NCI-H345 (cell line): Measurements from ENCODE around the gene CENPC.
"Not testable (repeated sequence)": the region's sequence is repeated elsewhere in the genome, so short reads cannot be mapped to it uniquely, and the experiment has no call there.

Experiments
- DNase-seq: peaks from one replicate; lab custom pipeline; 2025; lab: John Stamatoyannopoulos, UW

The CENPC gene

DNA sequence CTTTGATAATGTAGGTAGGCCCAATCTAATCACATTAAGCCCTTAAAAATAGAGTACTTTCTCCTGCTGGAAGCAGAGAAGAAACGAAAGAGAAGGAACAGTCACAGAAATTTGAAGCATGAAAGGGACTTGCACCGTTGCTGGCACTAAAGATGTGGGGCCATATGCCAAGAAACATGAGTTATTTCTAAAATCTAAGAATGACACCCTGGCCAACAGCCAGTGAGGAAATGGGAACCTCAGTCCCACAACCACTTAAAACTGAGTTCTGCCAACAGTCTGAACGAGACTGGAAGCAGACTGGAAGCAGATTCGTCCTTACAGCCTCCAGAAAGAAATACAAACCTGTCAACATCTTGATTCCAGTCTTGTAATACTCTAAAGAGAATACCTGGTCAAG is 70.1 kb downstream of the CENPC start:
- no peak for DNase-seq

- DNase-seq: peak; percentile 1
These were observed 74.4 kb downstream of the CENPC start for GRCh38 chr4:67470871-67471270.

GRCh38 chr4:67468830-67469229 is 76.5 kb downstream of the CENPC start:
- no peak for DNase-seq

GRCh38 chr4:67466751-67467150 is 78.6 kb downstream of the CENPC start:
- no peak for DNase-seq

GRCh38 chr4:67465763-67466052 is 79.6 kb downstream of the CENPC start:
- DNase-seq: no peak

- DNase-seq: no peak
These were observed 80.1 kb downstream of the CENPC start for GRCh38 chr4:67465032-67465762.

GRCh38 chr4:67460574-67460973 is 84.7 kb downstream of the CENPC start:
- no peak for DNase-seq

DNA sequence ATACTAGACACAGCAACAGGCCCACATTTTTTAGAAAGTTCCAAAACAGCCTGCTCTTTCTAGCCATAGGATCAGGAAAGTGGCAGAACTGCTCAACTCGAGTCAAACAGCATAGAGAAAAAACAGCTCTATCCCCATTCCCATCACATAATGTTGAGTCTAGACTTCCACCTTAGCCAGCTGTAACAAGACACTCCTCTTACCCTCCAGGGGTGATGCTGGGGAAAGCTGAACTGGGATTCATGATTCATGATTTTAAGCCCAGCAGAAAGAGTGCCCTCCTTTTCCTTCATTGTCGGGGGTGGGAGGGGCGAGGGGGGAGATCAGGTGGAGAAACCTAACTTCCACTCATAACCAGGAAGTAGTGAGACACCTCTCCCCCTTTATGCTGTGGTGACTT is 86.1 kb downstream of the CENPC start:
- DNase-seq: no peak

GRCh38 chr4:67456577-67457196 is 88.6 kb downstream of the CENPC start:
- no peak for DNase-seq

DNA sequence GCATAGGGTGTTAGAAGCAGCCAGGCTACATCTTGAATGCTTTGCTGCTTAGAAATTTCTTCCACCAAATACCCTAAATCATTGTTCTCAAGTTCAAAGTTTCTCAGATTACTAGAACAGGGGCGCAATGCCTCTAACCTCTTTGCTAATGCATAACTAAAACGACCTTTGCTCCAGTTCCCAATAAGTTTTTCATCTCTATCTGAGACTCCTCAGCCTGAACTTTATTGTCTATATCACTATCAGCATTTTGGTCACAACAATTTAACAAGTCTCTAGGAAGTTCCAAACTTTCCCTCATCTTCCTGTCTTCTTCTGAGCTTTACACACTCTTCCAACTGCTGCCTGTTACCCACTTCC is 92.5 kb downstream of the CENPC start:
- DNase-seq: not testable (repeated sequence)

- no peak for DNase-seq
These were observed 93.0 kb downstream of the CENPC start for GRCh38 chr4:67452100-67452845.

- no peak for DNase-seq
These were observed 93.8 kb downstream of the CENPC start for GRCh38 chr4:67451464-67451863.

DNA sequence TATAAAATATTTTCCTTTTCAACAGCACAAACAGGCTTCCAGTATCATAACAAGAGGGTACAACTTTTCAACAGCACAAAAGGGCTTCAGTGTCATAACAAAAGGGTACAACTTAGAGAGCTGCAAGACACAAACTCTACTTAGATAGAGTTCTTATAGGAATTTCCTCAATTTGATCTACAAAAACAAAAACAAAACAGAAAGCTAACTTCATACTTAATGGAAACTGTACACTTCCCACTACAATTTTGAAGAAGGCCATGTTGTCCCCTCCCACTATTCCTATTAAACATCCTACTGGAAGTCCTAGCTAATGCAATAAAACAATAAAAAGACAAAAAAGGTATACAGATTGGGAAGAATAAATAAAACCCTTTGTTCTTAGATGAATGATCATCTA is 96.7 kb downstream of the CENPC start:
- no peak for DNase-seq

- no peak for DNase-seq
These were observed 97.4 kb downstream of the CENPC start for GRCh38 chr4:67447873-67448272.

GRCh38 chr4:67446811-67447210 is 98.5 kb downstream of the CENPC start:
- DNase-seq: no peak

DNA sequence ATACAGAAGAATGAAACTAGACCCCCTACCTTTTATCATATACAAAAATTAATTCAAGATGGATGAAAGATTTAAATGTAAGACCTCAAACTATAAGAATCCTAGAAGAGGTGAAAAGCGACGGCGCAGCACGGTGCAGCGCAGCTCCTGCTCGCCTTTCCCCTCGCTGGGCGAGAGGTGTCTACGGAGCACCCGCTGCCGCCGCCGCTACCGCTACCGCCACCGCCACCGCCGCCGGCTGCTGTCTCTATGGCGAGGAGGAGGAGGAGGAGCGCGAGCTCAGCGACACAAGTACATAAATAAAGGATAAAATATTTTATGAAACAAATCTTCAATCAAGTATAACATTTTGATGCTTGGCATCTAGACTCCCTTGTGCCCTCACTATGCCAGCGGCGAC is 99.4 kb downstream of the CENPC start:
- DNase-seq: not testable (repeated sequence)

GRCh38 chr4:67438975-67439374 is 106.3 kb downstream of the CENPC start:
- no peak for DNase-seq

GRCh38 chr4:67437974-67438713 is 107.2 kb downstream of the CENPC start:
- DNase-seq: no peak

DNA sequence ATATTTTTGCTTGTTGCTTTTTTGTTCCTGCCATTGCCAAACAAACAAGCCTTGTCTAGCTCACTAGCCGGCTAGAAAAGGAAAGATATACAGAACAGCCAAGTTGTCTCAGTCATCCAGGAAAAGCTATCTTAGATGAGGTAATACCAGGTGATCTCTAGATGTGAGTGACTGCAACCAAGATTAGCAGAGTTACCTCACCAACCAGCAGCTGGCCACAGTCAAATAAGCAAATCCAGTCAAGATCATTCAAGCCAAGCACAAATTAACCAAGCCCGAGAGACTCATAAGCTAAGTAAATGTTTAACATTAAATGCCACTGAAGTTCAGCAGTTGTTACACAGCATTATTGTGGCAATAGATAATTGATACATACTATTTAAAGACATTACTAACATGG is 108.6 kb downstream of the CENPC start:
- DNase-seq: no peak

GRCh38 chr4:67430989-67431388 is 114.3 kb downstream of the CENPC start:
- no peak for DNase-seq

- DNase-seq: no peak
These were observed 116.5 kb downstream of the CENPC start for GRCh38 chr4:67428819-67429218.
